ENCODE data around the gene C15orf61. TPM values are rescaled to one million over a fixed set of nuclear protein-coding genes. Genes with fewer than 3 reads are reported as not detected.

The C15orf61 gene
- total RNA-seq, 1 donor from 2014 or later: 7.5 TPM

GRCh38 chr15:67504056-67504455 lies 16.9 kb upstream of the C15orf61 start:
- Mint-ChIP-seq H3K4me1 (ENCODE audit: low read depth, unreplicated experiment) (peaks cover 41% of the 10 kb centered on the region), H3K9me3 (ENCODE audit: unreplicated experiment) (peaks cover 6% of the 10 kb centered on the region), H3K27ac (ENCODE audit: unreplicated experiment) (no peak overlapping the region), H3K4me3 (ENCODE audit: unreplicated experiment) (no peak overlapping the region), H3K36me3 (ENCODE audit: unreplicated experiment) (no peaks in the 10 kb centered on the region), H3K27me3 (ENCODE audit: unreplicated experiment) (no peaks in the 10 kb centered on the region)
- DNase-seq: no peak
- TF ChIP-seq CTCF (IDR thresholded peaks at IDR 0.05; ENCODE audit: partially characterized antibody, unreplicated experiment): no peak

- Mint-ChIP-seq H3K36me3 (ENCODE audit: unreplicated experiment) (no peaks in the 10 kb centered on the region), H3K27ac (ENCODE audit: unreplicated experiment) (peak overlapping the region; percentile 22), H3K27me3 (ENCODE audit: unreplicated experiment) (no peaks in the 10 kb centered on the region), H3K4me3 (ENCODE audit: unreplicated experiment) (no peak overlapping the region), H3K9me3 (ENCODE audit: unreplicated experiment) (peaks cover 6% of the 10 kb centered on the region), H3K4me1 (ENCODE audit: low read depth, unreplicated experiment) (peaks cover 39% of the 10 kb centered on the region)
- no peak for TF ChIP-seq CTCF (IDR thresholded peaks at IDR 0.05; ENCODE audit: partially characterized antibody, unreplicated experiment)
- no peak for DNase-seq
Observed at GRCh38 chr15:67504796-67505195, 16.1 kb upstream of the C15orf61 start.

- Mint-ChIP-seq H3K9me3 (ENCODE audit: unreplicated experiment) (peaks cover 6% of the 10 kb centered on the region), H3K36me3 (ENCODE audit: unreplicated experiment) (no peaks in the 10 kb centered on the region), H3K4me1 (ENCODE audit: low read depth, unreplicated experiment) (peaks cover 35% of the 10 kb centered on the region), H3K27me3 (ENCODE audit: unreplicated experiment) (no peaks in the 10 kb centered on the region), H3K4me3 (ENCODE audit: unreplicated experiment) (no peak overlapping the region), H3K27ac (ENCODE audit: unreplicated experiment) (no peak overlapping the region)
- DNase-seq: no peak
- no peak for TF ChIP-seq CTCF (IDR thresholded peaks at IDR 0.05; ENCODE audit: partially characterized antibody, unreplicated experiment)
Observed at GRCh38 chr15:67505675-67506572, 15.0 kb upstream of the C15orf61 start.

- Mint-ChIP-seq H3K9me3 (ENCODE audit: unreplicated experiment) (peaks cover under 1% of the 10 kb centered on the region), H3K36me3 (ENCODE audit: unreplicated experiment) (no peaks in the 10 kb centered on the region), H3K4me1 (ENCODE audit: low read depth, unreplicated experiment) (peaks cover 26% of the 10 kb centered on the region), H3K4me3 (ENCODE audit: unreplicated experiment) (no peak overlapping the region), H3K27me3 (ENCODE audit: unreplicated experiment) (no peaks in the 10 kb centered on the region), H3K27ac (ENCODE audit: unreplicated experiment) (no peak overlapping the region)
- DNase-seq: no peak
- TF ChIP-seq CTCF (IDR thresholded peaks at IDR 0.05; ENCODE audit: partially characterized antibody, unreplicated experiment): no peak
Observed at GRCh38 chr15:67506775-67507747, 13.9 kb upstream of the C15orf61 start.

Measured in glutamatergic neuron (in vitro differentiated cells).